Gastrocnemius medialis (tissue), 4 donors: Measurements from ENCODE around the gene NIFK.

Experiments
- POLR2A ChIP-seq, 2 donors: fragments of 450-650 bp; IDR thresholded peaks; one replicate each; pipeline ENCODE4 v1.6.1; 2017; ENCODE audit warnings: antibody characterized with exemption in 2 of 2, mild to moderate bottlenecking in 2 of 2, moderate library complexity in 2 of 2
- TF ChIP-seq, protein P1 (sequence below), 5 experiments: fragments of 450-650 bp in 3 of 5; fragments of 200-600 bp in 2 of 5; sonication (generic) in 2 of 5; IDR thresholded peaks in 4 of 5; conservative IDR thresholded peaks in 1 of 5; 1 replicate in 4 of 5; 2 replicates in 1 of 5; pipeline ENCODE4 v1.5.1; 2016 to 2019; ENCODE audit warnings: antibody characterized with exemption in 5 of 5, mild to moderate bottlenecking in 3 of 5, moderate library complexity in 3 of 5

DNA sequence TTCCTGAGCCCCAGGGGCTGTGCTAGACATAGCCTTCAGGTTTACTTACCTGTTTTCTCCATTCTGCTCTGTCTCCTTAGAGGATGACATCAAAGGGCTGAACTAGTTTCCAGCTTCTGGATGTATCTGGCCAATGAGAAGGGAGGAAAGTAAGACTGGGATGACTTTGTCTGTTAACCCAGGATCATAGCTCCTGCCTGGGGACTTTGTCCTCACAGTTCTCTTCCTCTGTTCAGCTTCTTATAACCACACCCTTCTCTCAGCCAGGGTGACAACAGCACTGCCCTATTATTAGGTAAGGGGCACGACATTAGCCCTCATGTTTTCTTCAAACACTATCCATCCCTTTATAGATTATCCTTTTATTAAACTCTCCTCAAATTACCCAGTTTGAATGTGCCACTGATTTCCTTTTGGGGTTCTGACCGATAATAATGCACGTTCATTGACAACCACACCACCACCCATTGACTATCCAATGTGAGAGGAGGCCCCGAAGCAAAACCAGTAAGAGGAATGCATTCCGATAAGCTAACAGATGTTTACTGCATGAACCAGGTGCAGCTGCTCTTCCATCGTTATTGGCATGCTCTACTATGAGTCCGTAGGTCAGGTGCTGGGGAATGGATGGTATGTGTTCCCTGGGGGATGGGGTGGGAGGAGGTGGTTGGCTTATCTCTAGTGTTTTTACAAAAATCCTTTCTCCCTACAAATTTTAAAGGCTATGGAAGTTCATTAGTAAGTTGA is 42.2 kb upstream of the NIFK start:
- TF ChIP-seq, protein P1, sequence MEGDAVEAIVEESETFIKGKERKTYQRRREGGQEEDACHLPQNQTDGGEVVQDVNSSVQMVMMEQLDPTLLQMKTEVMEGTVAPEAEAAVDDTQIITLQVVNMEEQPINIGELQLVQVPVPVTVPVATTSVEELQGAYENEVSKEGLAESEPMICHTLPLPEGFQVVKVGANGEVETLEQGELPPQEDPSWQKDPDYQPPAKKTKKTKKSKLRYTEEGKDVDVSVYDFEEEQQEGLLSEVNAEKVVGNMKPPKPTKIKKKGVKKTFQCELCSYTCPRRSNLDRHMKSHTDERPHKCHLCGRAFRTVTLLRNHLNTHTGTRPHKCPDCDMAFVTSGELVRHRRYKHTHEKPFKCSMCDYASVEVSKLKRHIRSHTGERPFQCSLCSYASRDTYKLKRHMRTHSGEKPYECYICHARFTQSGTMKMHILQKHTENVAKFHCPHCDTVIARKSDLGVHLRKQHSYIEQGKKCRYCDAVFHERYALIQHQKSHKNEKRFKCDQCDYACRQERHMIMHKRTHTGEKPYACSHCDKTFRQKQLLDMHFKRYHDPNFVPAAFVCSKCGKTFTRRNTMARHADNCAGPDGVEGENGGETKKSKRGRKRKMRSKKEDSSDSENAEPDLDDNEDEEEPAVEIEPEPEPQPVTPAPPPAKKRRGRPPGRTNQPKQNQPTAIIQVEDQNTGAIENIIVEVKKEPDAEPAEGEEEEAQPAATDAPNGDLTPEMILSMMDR (IDR thresholded peaks at IDR 0.05 in 4 of 5, conservative IDR thresholded peaks at IDR 0.05 in 1 of 5), result no peak
- no peak for TF ChIP-seq POLR2A (IDR thresholded peaks at IDR 0.05)
